GM21447 (cell line): ENCODE measurements around the gene PPIL1.

ENCODE experiments used
- ATAC-seq: cut with Tn5 transposase; IDR thresholded peaks from one replicate; pipeline ENCODE4 v1.9.1; 2021; ENCODE audit not compliant: unreplicated experiment

Gene PPIL1

GRCh38 chr6:36888654-36889481, 14.3 kb upstream of the PPIL1 start:
- ATAC-seq: no peak

GRCh38 chr6:36888115-36888643, 13.6 kb upstream of the PPIL1 start:
- no peak for ATAC-seq

- ATAC-seq: no peak
Observed at GRCh38 chr6:36886950-36887618, 12.5 kb upstream of the PPIL1 start.

- ATAC-seq: peak; percentile 98
Observed at GRCh38 chr6:36885461-36886401, 11.1 kb upstream of the PPIL1 start, which contains the start of gene C6orf89. Gene C6orf89, plus strand, starts transcription at chr6:36885952. Its CDS starts 13,493 bp downstream, at chr6:36899445.

GRCh38 chr6:36884610-36885009, 10.0 kb upstream of the PPIL1 start:
- no peak for ATAC-seq

- no peak for ATAC-seq
Observed at GRCh38 chr6:36875250-36875633, 639 bp upstream of the PPIL1 start.

- no peak for ATAC-seq
Observed at GRCh38 chr6:36873612-36874442, 776 bp downstream of the PPIL1 start.

GRCh38 chr6:36873115-36873514, 1.5 kb downstream of the PPIL1 start:
- no peak for ATAC-seq

- ATAC-seq: no peak
Observed at GRCh38 chr6:36871686-36872085, 2.9 kb downstream of the PPIL1 start.

- ATAC-seq: no peak
Observed at GRCh38 chr6:36867471-36868224, 7.0 kb downstream of the PPIL1 start.

- no peak for ATAC-seq
Observed at GRCh38 chr6:36865835-36866234, 8.8 kb downstream of the PPIL1 start.

GRCh38 chr6:36863670-36864540, 10.7 kb downstream of the PPIL1 start:
- no peak for ATAC-seq

GRCh38 chr6:36862848-36863382, 11.7 kb downstream of the PPIL1 start:
- ATAC-seq: no peak

- ATAC-seq: no peak
Observed at GRCh38 chr6:36862164-36862847, 12.3 kb downstream of the PPIL1 start.

- no peak for ATAC-seq
Observed at GRCh38 chr6:36860126-36860525, 14.5 kb downstream of the PPIL1 start.

- no peak for ATAC-seq
Observed at GRCh38 chr6:36858407-36858981, 16.1 kb downstream of the PPIL1 start.

- ATAC-seq: no peak
Observed at GRCh38 chr6:36857325-36857724, 17.3 kb downstream of the PPIL1 start.
